Measurements from ENCODE around the gene GSK3A. TPM values are rescaled to one million over a fixed set of nuclear protein-coding genes. Genes with fewer than 3 reads are reported as not detected.

GSK3A gene
- total and polyA plus RNA-seq, 9 of the 15 experiments (the other 6 are each of a cell fraction or from before 2014, with no cell fraction given): 0.62 to 90.7 (median 33.3) TPM

DNA sequence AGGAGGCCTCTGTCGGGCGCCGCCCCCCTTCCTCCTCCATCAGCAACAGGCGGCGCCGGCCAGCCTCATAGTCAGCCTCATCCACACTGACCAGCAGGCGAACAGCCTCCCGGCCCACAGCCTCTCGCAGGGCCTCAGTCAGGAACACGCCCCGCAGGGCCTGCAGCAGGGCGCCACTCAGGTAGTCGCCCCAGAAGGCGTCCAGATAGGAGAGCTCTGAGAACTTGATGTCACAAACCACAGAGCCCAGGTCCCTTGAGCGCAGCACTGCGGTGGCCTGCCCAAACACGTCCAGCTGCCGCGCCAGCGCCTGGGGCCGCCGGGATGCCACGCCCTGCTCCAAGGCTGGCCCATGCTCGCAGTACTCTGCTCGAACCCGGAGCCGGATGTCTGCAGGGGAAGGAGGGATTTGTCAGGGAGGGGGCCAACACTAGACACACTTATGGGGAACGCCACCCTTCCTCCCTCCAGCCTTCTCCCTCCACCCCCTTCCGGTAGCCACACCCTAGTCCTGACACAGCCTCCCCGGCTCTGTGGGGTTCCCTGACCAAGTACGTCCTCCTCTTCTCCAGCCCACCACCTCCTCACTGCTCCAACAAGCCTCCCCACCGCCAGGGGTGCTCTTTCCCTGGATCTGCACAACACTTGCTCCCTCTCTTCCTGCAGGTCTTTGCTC, 42.8 kb downstream of the GSK3A start (continued):
- TF ChIP-seq, protein P1, sequence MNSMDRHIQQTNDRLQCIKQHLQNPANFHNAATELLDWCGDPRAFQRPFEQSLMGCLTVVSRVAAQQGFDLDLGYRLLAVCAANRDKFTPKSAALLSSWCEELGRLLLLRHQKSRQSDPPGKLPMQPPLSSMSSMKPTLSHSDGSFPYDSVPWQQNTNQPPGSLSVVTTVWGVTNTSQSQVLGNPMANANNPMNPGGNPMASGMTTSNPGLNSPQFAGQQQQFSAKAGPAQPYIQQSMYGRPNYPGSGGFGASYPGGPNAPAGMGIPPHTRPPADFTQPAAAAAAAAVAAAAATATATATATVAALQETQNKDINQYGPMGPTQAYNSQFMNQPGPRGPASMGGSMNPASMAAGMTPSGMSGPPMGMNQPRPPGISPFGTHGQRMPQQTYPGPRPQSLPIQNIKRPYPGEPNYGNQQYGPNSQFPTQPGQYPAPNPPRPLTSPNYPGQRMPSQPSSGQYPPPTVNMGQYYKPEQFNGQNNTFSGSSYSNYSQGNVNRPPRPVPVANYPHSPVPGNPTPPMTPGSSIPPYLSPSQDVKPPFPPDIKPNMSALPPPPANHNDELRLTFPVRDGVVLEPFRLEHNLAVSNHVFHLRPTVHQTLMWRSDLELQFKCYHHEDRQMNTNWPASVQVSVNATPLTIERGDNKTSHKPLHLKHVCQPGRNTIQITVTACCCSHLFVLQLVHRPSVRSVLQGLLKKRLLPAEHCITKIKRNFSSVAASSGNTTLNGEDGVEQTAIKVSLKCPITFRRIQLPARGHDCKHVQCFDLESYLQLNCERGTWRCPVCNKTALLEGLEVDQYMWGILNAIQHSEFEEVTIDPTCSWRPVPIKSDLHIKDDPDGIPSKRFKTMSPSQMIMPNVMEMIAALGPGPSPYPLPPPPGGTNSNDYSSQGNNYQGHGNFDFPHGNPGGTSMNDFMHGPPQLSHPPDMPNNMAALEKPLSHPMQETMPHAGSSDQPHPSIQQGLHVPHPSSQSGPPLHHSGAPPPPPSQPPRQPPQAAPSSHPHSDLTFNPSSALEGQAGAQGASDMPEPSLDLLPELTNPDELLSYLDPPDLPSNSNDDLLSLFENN (IDR thresholded peaks at IDR 0.05; ENCODE audit: low read depth in 2 of 2, low read length in 2 of 2): no peak
- TF ChIP-seq PCBP2 (IDR thresholded peaks at IDR 0.05; ENCODE audit: low read depth, low read length, poor library complexity, severe bottlenecking) (no peak), BDP1 (IDR thresholded peaks at IDR 0.05; ENCODE audit: insufficient read depth, insufficient read length) (no peak), KLF1 (tag; IDR thresholded peaks at IDR 0.05) (peak; percentile 88), ZBTB49 (CRISPR knock-in tag; IDR thresholded peaks at IDR 0.05; ENCODE audit: borderline replicate concordance) (no peak), SPI1 (IDR thresholded peaks at IDR 0.05; ENCODE audit: borderline replicate concordance, low read depth, low read length) (0 out of 2 replicates have a peak, but pooled peaks have one; percentile 15), EP300 (IDR thresholded peaks at IDR 0.05; ENCODE audit: low read length) (peak; percentile 10; the same call in 1 of the 2 replicates), ARID1B (IDR thresholded peaks at IDR 0.05) (peak; percentile 74), ETV5 (CRISPR knock-in tag; IDR thresholded peaks at IDR 0.05; ENCODE audit: low read depth) (peak; percentile 97), SIN3A (IDR thresholded peaks at IDR 0.05; ENCODE audit: borderline replicate concordance in 2 of 2, control insufficient read depth in 1 of 2, low read depth in 2 of 2, low read length in 2 of 2) (peak; percentile 58 to 73; a peak in 2 of 4 replicates)
- TF ChIP-seq, protein P2, sequence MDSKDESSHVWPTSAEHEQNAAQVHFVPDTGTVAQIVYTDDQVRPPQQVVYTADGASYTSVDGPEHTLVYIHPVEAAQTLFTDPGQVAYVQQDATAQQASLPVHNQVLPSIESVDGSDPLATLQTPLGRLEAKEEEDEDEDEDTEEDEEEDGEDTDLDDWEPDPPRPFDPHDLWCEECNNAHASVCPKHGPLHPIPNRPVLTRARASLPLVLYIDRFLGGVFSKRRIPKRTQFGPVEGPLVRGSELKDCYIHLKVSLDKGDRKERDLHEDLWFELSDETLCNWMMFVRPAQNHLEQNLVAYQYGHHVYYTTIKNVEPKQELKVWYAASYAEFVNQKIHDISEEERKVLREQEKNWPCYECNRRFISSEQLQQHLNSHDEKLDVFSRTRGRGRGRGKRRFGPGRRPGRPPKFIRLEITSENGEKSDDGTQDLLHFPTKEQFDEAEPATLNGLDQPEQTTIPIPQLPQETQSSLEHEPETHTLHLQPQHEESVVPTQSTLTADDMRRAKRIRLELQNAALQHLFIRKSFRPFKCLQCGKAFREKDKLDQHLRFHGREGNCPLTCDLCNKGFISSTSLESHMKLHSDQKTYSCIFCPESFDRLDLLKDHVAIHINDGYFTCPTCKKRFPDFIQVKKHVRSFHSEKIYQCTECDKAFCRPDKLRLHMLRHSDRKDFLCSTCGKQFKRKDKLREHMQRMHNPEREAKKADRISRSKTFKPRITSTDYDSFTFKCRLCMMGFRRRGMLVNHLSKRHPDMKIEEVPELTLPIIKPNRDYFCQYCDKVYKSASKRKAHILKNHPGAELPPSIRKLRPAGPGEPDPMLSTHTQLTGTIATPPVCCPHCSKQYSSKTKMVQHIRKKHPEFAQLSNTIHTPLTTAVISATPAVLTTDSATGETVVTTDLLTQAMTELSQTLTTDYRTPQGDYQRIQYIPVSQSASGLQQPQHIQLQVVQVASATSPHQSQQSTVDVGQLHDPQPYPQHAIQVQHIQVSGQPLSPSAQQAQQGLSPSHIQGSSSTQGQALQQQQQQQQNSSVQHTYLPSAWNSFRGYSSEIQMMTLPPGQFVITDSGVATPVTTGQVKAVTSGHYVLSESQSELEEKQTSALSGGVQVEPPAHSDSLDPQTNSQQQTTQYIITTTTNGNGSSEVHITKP (IDR thresholded peaks at IDR 0.05; ENCODE audit: partially characterized antibody): peak; percentile 76
- TF ChIP-seq, protein P3, sequence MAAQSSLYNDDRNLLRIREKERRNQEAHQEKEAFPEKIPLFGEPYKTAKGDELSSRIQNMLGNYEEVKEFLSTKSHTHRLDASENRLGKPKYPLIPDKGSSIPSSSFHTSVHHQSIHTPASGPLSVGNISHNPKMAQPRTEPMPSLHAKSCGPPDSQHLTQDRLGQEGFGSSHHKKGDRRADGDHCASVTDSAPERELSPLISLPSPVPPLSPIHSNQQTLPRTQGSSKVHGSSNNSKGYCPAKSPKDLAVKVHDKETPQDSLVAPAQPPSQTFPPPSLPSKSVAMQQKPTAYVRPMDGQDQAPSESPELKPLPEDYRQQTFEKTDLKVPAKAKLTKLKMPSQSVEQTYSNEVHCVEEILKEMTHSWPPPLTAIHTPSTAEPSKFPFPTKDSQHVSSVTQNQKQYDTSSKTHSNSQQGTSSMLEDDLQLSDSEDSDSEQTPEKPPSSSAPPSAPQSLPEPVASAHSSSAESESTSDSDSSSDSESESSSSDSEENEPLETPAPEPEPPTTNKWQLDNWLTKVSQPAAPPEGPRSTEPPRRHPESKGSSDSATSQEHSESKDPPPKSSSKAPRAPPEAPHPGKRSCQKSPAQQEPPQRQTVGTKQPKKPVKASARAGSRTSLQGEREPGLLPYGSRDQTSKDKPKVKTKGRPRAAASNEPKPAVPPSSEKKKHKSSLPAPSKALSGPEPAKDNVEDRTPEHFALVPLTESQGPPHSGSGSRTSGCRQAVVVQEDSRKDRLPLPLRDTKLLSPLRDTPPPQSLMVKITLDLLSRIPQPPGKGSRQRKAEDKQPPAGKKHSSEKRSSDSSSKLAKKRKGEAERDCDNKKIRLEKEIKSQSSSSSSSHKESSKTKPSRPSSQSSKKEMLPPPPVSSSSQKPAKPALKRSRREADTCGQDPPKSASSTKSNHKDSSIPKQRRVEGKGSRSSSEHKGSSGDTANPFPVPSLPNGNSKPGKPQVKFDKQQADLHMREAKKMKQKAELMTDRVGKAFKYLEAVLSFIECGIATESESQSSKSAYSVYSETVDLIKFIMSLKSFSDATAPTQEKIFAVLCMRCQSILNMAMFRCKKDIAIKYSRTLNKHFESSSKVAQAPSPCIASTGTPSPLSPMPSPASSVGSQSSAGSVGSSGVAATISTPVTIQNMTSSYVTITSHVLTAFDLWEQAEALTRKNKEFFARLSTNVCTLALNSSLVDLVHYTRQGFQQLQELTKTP (IDR thresholded peaks at IDR 0.05; ENCODE audit: low read depth in 1 of 2, partially characterized antibody in 2 of 2): peak; percentile 47 to 64
